OCI-LY7 (cell line): Measurements from ENCODE around the gene SUFU.

Experiments
- CTCF ChIP-seq: fragments of 200-600 bp; sonication (generic); conservative IDR thresholded peaks from 2 replicates; pipeline ENCODE4 v1.5.1; 2014; ENCODE audit warnings: mild to moderate bottlenecking, antibody characterized with exemption, low read length, moderate library complexity, mixed read lengths
- EZH2phosphoT487 ChIP-seq: fragments of 200-600 bp; sonication (generic); IDR thresholded peaks from 2 replicates; pipeline ENCODE4 v1.6.1; 2018; ENCODE audit warnings: low read depth, borderline replicate concordance, mild to moderate bottlenecking, mixed run types, antibody characterized with exemption, low read length, moderate library complexity, mixed read lengths

- TF ChIP-seq CTCF (no peak), EZH2phosphoT487 (no peak)
These were observed 12.0 kb downstream of the SUFU start for GRCh38 chr10:102515724-102516123.
